Heart right ventricle (tissue), 16 donors: Measurements from ENCODE around the gene RAD51B. TPM values are rescaled to one million over a fixed set of nuclear protein-coding genes. Genes with fewer than 3 reads are reported as not detected.

ENCODE experiments used
- ATAC-seq, 8 donors: fragments of 200-7000 bp; cut with Tn5 transposase; one replicate each; pipeline ENCODE4 v1.9.1; 2020; ENCODE audit warnings: mild to moderate bottlenecking in 8 of 8, moderate library complexity in 8 of 8, moderate number of reproducible peaks in 1 of 8
- DNase-seq, 2 donors: peaks; one replicate each; pipeline ENCODE4 v3.0.0-alpha.2; 2020
- H3K27ac ChIP-seq, 10 donors: fragments of 200-600 bp; sonication (generic) in 2 of 10; one replicate each; pipeline versions ENCODE4 v1.5.0 to v1.8.0; 2020 to 2022; ENCODE audit warnings: mild to moderate bottlenecking in 3 of 10
- H3K27me3 ChIP-seq, 7 donors: fragments of 200-600 bp; one replicate each; pipeline ENCODE4 v1.8.0; 2021 to 2022; ENCODE audit warnings: mild to moderate bottlenecking in 2 of 7
- H3K36me3 ChIP-seq, 9 donors: fragments of 200-600 bp; sonication (generic) in 1 of 9; one replicate each; pipeline versions ENCODE4 v1.5.0 to v1.8.0; 2020 to 2022; ENCODE audit warnings: mild to moderate bottlenecking in 2 of 9
- H3K4me1 ChIP-seq, 9 donors: fragments of 200-600 bp; sonication (generic) in 1 of 9; one replicate each; pipeline versions ENCODE4 v1.5.0 to v1.8.0; 2020 to 2022; ENCODE audit warnings: mild to moderate bottlenecking in 4 of 9
- H3K4me3 ChIP-seq, 10 donors: fragments of 200-600 bp; sonication (generic) in 2 of 10; one replicate each; pipeline versions ENCODE4 v1.5.0 to v1.8.0; 2020 to 2022; ENCODE audit warnings: mild to moderate bottlenecking in 7 of 10, moderate library complexity in 2 of 10
- H3K9me3 ChIP-seq, 11 donors: fragments of 200-600 bp in 10 of 11; sonication (generic) in 2 of 11; one replicate each; pipeline versions ENCODE4 v1.5.0 to v1.8.0; 2013 to 2022; ENCODE audit warnings: mild to moderate bottlenecking in 2 of 11, control low read depth in 1 of 11, moderate library complexity in 1 of 11
- WGBS, 2 donors: extraction: QIAGEN DNeasy Blood & Tissue Kit; methylation state at CpG; one replicate each; pipeline ENCODE4 v1.1.7; 2013; ENCODE audit warnings: inconsistent platforms in 1 of 2; 5-methylcytosine and 5-hydroxymethylcytosine counted together
- intact Hi-C, 10 donors: fragments of 100-400 bp; cut with DNase I; formaldehyde crosslinking; loops; one replicate each; pipeline versions ENCODE4 v1.11.1 to v1.14.2; 2022
- polyA plus RNA-seq, 2 donors: library from polyadenylated mRNA; stranded (reverse); fragments of 200-250 nt; gene quantifications; one replicate each; pipeline ENCODE4 v1.2.3, GENCODE V29; 2013
- total RNA-seq, 10 donors: library from RNA; stranded (reverse); fragmentation: NEBNext Ultra II Directional in 3 of 10; extraction: Animal tissue kit (Norgen Biotek cat#: 25700) in 3 of 10; gene quantifications; one replicate each; pipeline versions ENCODE4 v1.2.1 to v1.2.4, GENCODE V29; 2021 to 2023
- TF ChIP-seq, protein P1 (sequence below), 9 donors: fragments of 200-600 bp; sonication (generic) in 2 of 9; IDR thresholded peaks; one replicate each; pipeline versions ENCODE4 v1.5.0 to v1.8.0; 2021 to 2022; ENCODE audit warnings: antibody characterized with exemption in 9 of 9, mild to moderate bottlenecking in 5 of 9, moderate library complexity in 1 of 9
- donor health status: Arrhythmogenic right ventricular cardiomyopathy.
- donor health status: ischemic (EF 13 %, LVEDD 7.1; RV severe dilation, severe dysfunction).
- donor health status: healthy with polysubstance abuse.
- donor health status: DM: no; HTN: yes; CAD: no.
- donor health status: DM: no; HTN: no; CAD: no.
- donor health status: ischemic (EF 25% LVEDD 6.9; RV normal size, moderate dysfunction).
- donor health status: ischemic (EF 25% LVEDD 5.7; RV mildly dilated, moderate dysfunction).
- donor health status: healthy.
- donor health status: DM: yes; HTN: yes; CAD: no.
- donor health status: Ischemic cardiomyopathy.
- donor health status: ischemic (EF 35%, LVEDD 5.7; RV mildly dilated, moderate dysfunction).
- donor health status: nonischemic (EF 11% LVEDD 7.7; RV severe dilation, severe dysfunction).
- donor health status: DM: yes; HTN: yes; CAD: no.
- donor health status: PGD.
- donor health status: ischemic (EF 29% LVEDD 5.4; RV normal size, mild dysfunction).
- donor health status: nonischemic (EF 23%, LVEDD 6.1; RV moderate dilation, normal function).

RAD51B gene
- total and polyA plus RNA-seq, 12 donors: 0.88 to 8.6 (median 3.5) TPM

DNA sequence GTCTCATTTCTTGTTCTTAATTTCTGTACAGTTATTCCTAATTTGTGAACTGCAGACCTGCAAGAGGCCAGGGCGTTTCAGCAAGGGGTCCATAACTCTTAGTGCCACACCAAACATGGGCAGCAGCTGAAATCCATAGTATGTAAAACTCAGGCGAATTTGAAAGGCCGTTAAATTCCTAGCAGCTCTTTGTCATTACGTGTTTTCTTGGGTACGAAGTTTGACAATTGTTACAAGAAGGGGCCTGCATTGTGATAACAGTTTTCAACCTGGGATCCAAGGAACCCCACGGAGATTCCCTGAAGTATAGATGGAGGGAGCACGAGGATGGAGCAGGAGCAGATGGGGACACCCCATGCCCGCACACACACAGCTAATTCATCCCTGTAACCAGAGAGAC, 685.3 kb downstream of the RAD51B start:
- no peaks in the 10 kb centered on the region for H3K27me3 ChIP-seq
- no peaks in the 10 kb centered on the region for H3K36me3 ChIP-seq
- intact Hi-C loops: no loop called here
- ATAC-seq (no peak), DNase-seq (no peak)
- 91 to 97% methylated on average over 8 of the region's 8 CpGs for WGBS, 2 donors
- TF ChIP-seq, protein P1, sequence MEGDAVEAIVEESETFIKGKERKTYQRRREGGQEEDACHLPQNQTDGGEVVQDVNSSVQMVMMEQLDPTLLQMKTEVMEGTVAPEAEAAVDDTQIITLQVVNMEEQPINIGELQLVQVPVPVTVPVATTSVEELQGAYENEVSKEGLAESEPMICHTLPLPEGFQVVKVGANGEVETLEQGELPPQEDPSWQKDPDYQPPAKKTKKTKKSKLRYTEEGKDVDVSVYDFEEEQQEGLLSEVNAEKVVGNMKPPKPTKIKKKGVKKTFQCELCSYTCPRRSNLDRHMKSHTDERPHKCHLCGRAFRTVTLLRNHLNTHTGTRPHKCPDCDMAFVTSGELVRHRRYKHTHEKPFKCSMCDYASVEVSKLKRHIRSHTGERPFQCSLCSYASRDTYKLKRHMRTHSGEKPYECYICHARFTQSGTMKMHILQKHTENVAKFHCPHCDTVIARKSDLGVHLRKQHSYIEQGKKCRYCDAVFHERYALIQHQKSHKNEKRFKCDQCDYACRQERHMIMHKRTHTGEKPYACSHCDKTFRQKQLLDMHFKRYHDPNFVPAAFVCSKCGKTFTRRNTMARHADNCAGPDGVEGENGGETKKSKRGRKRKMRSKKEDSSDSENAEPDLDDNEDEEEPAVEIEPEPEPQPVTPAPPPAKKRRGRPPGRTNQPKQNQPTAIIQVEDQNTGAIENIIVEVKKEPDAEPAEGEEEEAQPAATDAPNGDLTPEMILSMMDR (IDR thresholded peaks at IDR 0.05): no peak
- H3K4me1 ChIP-seq: peaks cover 12 to 42% (median 25%) of the 10 kb centered on the region in 9 donors
- no peak overlapping the region for H3K4me3 ChIP-seq
- H3K27ac ChIP-seq: no peak overlapping the region
- H3K9me3 ChIP-seq: no peaks in the 10 kb centered on the region

DNA sequence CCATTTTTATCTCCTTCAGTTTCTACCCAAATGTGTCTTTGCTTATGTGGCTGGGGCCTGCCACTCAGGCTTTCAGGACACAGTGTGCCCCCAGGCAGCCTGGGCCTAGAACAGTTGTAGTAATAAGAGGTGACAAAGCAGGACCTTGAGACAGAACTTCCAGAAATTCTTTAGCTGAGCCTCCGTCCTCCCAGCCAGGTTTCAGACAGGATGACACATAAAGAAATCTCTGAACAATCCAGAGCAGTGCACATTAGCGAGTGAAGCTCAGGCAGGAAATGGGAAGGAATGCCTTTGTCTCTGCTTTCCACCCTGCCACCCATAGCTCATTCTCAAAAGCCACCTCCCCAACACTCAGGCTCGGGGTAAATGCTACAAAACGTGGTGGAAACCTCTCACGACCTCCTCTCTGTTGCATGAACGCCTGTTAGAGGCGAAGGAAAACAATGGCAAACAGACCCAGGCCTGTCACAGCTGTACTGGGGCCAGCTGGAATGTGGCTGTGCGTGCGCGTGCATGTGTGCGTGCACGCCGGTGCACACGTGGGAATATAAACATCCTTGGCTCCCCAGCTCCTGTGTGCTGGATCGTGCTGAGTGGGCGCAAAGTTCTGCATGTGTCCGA, 686.6 kb downstream of the RAD51B start:
- peak in 1 of 2 donors; percentile 38 for DNase-seq
- WGBS, 2 donors: 46 to 56% methylated on average over 17 of the region's 17 CpGs
- TF ChIP-seq, protein P1 (IDR thresholded peaks at IDR 0.05): no peak
- Histone ChIP-seq H3K27me3 (no peaks in the 10 kb centered on the region), H3K4me3 (no peak overlapping the region), H3K4me1 (peaks cover 12 to 50% (median 37%) of the 10 kb centered on the region in 9 donors), H3K36me3 (no peaks in the 10 kb centered on the region), H3K27ac (peak overlapping the region in 9 of 10 donors; percentile 23 to 65 (median 38)), H3K9me3 (no peaks in the 10 kb centered on the region)
- intact Hi-C loops: no loop called here
- ATAC-seq: peak in 5 of 8 donors; percentile 13 to 50 (median 35)

DNA sequence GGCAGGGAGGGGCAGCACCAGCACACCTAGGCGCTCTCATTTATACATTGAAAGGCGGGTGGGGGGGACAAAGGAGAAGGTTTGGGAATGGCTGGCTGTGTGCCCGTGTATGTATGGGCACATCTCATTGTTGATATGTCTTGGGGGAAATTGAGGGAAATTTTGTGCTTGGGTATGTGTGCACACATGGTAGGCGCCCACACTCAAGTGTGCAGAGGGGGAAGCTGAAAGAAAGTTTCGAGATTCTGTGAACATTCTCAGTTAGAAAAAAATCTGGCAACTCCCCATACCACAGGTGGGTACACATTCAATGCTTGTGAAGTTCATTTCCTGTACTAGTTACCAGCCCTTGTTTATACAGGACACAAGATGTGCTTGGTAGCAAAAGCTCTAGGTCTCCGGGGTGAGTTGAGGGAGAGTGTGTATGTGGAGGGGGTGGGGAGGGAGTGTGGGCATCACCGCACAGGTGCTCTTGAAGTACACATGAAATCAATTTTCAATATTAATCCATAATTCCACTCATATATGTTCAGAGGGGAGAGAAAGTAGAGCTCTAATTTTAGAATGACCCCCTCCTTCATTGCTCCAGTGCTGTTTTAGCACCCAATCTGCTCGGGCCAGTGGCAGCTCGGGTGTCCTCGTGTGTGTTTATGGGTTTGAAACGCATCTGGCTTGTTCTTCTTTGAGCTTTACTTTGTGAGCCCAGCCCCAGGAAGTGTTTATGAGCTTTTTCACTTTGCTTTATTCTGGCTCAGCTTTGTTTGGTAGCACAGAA, 687.3 kb downstream of the RAD51B start:
- ATAC-seq: no peak
- intact Hi-C loops: no loop called here
- H3K4me1 ChIP-seq: peaks cover 7 to 50% (median 37%) of the 10 kb centered on the region in 9 donors
- H3K9me3 ChIP-seq: no peaks in the 10 kb centered on the region
- H3K27ac ChIP-seq: peak overlapping the region in 4 of 10 donors; percentile 37 to 57 (median 42)
- H3K27me3 ChIP-seq: no peaks in the 10 kb centered on the region
- no peak overlapping the region for H3K4me3 ChIP-seq
- 90 to 92% methylated on average over 11 of the region's 11 CpGs for WGBS, 2 donors
- no peaks in the 10 kb centered on the region for H3K36me3 ChIP-seq
- TF ChIP-seq, protein P1 (IDR thresholded peaks at IDR 0.05): no peak
- DNase-seq: no peak

DNA sequence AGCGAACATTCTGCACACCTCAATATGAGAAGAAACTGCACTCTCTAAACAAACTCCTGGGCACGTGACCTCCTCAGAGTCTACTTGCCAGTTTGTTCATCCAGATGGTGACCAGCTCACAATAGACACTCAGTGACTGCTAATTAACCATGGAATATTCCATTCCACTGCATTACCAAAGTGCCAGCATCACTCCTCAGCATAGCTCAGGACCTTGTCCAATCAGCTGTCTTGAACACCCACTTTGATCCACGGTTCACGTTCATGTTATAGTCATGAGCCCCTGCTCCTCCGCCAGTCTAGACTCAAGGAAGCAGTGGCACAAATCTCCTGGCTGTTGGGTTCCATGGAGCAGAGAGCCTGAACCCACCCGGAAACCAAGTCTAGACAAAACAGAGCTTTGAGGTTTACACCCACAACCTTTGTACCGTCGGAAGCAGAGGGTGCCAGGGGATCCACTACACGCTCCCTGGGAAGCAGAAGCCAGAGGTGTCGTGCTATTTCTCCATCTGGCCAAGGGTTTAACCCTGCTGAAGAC, 688.0 kb downstream of the RAD51B start:
- no peaks in the 10 kb centered on the region for H3K27me3 ChIP-seq
- ATAC-seq (no peak), DNase-seq (no peak)
- WGBS, 2 donors: 98% methylated on average over 10 of the region's 10 CpGs
- intact Hi-C loops: no loop called here
- H3K36me3 ChIP-seq: no peaks in the 10 kb centered on the region
- no peaks in the 10 kb centered on the region for H3K9me3 ChIP-seq
- H3K4me3 ChIP-seq: no peak overlapping the region
- peaks cover 5 to 56% (median 39%) of the 10 kb centered on the region in 9 donors for H3K4me1 ChIP-seq
- TF ChIP-seq, protein P1 (IDR thresholded peaks at IDR 0.05): no peak
- H3K27ac ChIP-seq: no peak overlapping the region
